Measurements from ENCODE around the gene RFTN1. TPM values are rescaled to one million over a fixed set of nuclear protein-coding genes. Genes with fewer than 3 reads are reported as not detected.

The RFTN1 gene
- total RNA-seq, 2 experiments from 2014 or later, result 111 to 114 TPM

GRCh38 chr3:16331319-16331883, 182.1 kb downstream of the RFTN1 start:
- ChIA-PET CTCF (no interaction called here), POLR2A (no interaction called here)

GRCh38 chr3:16330351-16330750, 183.1 kb downstream of the RFTN1 start:
- CTCF ChIA-PET, result no interaction called here

DNA sequence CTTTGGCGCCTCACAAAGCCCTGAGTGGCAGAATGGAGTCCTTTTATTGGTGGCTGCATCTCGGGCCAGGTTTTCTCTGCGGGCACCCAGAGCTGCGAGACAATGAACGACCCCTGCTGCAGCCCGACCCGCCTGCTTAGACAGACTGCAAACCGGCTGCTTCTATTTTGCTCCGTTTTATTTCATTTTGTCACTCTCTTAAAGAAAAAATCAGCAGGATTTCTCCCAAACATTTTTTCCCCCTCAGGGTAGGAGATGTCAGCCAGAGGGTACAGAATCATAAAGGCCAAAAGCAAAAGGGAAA, 183.7 kb downstream of the RFTN1 start:
- CTCF ChIA-PET, result no interaction called here
- POLR2A ChIA-PET, result no interaction called here

More at GRCh38 chr3:16330351-16330750, 183.1 kb downstream of the RFTN1 start:
- POLR2A ChIA-PET, result no interaction called here

DNA sequence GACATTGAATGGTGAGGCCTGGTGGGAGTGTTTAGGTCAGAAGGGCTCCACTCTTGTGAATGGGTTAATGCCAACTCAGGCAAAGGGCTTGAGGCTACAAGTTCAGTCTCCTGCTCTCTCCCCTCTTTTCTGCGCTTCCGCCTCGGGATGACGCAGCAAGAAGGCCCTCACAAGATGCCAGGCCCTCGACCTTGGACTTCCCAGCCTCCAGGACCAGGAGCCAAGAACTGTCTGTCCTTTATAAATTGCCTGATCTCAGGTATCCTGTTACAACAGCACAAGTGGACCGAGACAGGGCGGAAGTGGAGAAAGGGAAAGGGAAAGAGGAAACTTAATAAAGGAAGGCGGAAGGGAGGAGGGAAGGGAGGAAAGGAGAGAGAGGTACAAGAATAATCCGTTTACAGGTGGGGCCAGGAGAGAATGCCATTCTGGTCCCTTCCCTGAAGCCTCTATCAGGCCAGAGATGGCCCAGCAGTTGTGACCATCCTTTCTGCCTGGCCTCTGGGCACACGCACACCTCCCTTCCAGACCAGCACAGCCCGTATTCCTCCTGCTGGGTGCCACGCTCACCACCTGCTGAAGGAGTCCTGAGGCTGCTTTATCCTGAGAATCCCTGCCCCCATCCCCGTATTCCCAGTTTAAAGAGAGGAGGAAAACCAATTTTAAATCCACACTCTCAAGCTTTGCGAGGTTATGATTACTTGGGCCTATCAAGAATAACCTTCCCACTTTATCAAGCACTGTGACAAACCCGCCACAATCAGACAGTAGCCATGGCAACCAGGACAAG, 184.3 kb downstream of the RFTN1 start:
- ChIA-PET POLR2A (no interaction called here), CTCF (no interaction called here)

- ChIA-PET CTCF (no interaction called here), POLR2A (no interaction called here)
These were observed 185.4 kb downstream of the RFTN1 start for GRCh38 chr3:16328124-16328523.

DNA sequence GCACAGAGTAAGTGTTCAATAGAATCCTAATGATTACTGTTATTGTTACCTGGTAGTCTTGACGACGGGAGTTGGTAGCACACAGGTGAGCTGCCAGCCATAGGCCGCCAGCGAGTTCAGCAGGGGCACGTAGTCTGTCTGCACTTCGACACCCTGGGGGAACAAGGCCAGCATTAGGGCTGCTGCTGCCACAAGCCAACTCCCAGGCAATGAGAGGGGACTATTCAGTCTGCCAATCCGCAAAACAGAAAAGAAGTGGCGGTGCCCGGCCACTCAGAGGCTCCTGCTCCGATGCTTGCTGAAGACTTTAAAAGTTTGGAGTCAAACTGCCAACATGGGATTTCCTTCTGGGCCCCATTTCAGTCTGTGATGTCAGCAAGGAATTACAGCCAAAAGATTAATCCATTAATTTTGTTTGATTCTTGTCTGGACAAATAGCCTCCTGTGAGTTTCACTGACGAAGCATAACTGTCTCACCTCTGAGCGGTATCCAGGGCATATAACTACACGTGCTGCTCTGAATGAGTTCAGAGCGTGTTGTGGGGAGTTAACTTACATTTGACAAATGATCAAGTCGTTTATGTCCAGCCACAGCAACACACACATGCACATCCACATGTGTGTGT, 186.7 kb downstream of the RFTN1 start:
- ChIA-PET CTCF (no interaction called here), POLR2A (no interaction called here)

DNA sequence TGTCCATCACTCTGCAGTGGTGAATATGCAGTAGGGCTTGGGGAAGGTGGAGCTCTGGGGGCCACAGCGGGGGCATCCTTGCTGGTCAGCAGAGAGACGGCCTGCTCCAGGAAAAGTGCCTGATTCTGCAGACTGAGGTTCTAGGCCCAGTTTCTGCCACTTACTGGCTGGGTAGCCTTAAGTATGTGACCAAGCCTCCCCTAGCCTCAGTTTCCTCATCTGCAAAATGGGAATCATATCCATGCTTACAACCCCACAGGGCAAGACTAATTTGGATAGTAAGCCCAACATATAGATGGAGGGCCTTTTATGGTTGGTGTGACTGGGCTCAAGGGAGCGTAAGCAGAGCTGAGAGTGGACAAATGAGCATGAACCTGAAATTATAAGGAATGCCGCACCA, 187.6 kb downstream of the RFTN1 start:
- ChIA-PET CTCF (no interaction called here), POLR2A (no interaction called here)

GRCh38 chr3:16323737-16324136, 189.8 kb downstream of the RFTN1 start:
- CTCF ChIA-PET, result interaction anchor here (1.0 to 1.1 kb wide), 2 partner anchors 33 to 35 kb away, joined by 3 to 4 read pairs; no protein-coding TSS in a partner anchor
- POLR2A ChIA-PET, result no interaction called here

GRCh38 chr3:16322189-16322588, 191.3 kb downstream of the RFTN1 start:
- ChIA-PET POLR2A (no interaction called here), CTCF (interaction anchor here (1.1 to 4.1 kb wide), 2 partner anchors 31 to 34 kb away, joined by 3 to 35 read pairs; no protein-coding TSS in a partner anchor)

GRCh38 chr3:16320711-16321110, 192.8 kb downstream of the RFTN1 start:
- ChIA-PET CTCF (interaction anchor here (1.1 to 4.1 kb wide), 7 partner anchors 9 to 58 kb away, joined by 3 to 35 read pairs (median 6); no protein-coding TSS in a partner anchor), POLR2A (no interaction called here)

- POLR2A ChIA-PET, result no interaction called here
These were observed 193.8 kb downstream of the RFTN1 start for GRCh38 chr3:16319723-16320122.

DNA sequence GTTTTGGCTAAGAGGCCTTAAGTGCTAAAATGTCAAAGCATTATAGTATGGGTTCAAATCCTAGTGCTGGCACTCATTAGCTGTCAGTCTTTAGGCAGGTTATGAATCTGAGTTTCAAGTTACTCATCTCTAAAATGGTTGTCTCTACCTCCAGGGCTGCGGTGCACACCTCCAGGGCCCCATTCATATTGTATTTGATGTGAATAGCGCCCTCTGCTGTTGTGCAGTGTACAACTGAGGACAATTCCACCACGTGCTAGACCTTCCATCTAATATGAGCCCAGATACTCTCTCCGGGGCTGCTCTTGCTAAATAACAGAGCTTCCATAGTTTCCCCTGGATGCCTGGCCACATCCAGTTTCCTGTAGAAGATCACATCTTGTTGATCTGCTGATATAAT, 194.2 kb downstream of the RFTN1 start:
- ChIA-PET POLR2A (no interaction called here), CTCF (interaction anchor here (0.8 to 4.1 kb wide), 19 partner anchors 15 to 281 kb away, joined by 3 to 35 read pairs (median 4); partner anchors contain the start of genes DPH3 and OXNAD1)

More at GRCh38 chr3:16319723-16320122, 193.8 kb downstream of the RFTN1 start:
- CTCF ChIA-PET, result interaction anchor here (0.8 to 4.1 kb wide), 18 partner anchors 15 to 280 kb away, joined by 3 to 35 read pairs (median 4); partner anchors contain the start of genes DPH3 and OXNAD1

- ChIA-PET POLR2A (no interaction called here), CTCF (interaction anchor here (0.6 to 4.1 kb wide), 7 partner anchors 14 to 54 kb away, joined by 4 to 35 read pairs (median 10); partner anchors contain the start of genes DPH3 and OXNAD1)
These were observed 195.3 kb downstream of the RFTN1 start for GRCh38 chr3:16318176-16318575.

DNA sequence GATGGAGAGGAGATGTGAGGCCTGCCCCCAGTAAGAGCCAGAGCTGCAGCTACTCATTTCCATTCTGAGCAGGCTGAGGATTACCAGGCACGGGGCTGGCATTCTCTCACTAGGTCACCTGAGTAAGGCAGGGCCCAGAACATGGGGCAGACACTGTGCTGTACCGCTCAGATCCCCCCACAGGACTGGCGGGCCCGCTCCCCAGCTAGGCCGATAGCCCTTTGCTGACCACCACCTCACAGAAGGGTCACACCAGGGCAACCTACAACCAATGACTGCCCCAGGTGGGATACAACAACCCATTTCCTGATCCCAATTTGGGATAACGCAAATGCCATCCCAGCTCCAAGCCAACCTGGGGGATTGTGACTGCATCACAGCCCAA, 195.9 kb downstream of the RFTN1 start:
- CTCF ChIA-PET, result interaction anchor here (1.3 to 2.6 kb wide), 3 partner anchors 25 to 53 kb away, joined by 4 to 15 read pairs (median 6); partner anchors contain the start of genes DPH3 and OXNAD1
- POLR2A ChIA-PET, result no interaction called here

GRCh38 chr3:16316847-16317560, 196.5 kb downstream of the RFTN1 start:
- ChIA-PET POLR2A (no interaction called here), CTCF (interaction anchor here (1.3 to 1.4 kb wide), 2 partner anchors 24 to 27 kb away, joined by 4 to 6 read pairs; no protein-coding TSS in a partner anchor)

DNA sequence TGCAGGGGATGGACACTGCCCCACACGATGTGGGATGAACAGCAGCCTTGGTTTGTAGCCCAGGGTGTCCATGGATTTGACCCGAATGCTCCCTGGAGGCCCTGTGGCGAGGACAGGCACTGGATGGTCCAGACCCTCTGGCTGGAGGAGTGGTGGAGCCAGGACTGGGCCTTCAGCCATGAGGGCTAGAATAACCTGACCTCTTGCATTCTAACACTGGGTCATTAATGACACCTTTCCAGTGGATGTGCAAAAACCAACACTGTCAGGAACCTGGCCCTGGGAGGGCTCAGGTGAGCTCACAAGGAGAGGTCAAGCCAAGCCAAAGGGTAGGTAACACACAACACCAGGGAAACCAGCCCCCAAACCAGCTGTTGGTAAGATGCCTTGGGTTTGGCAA, 197.1 kb downstream of the RFTN1 start:
- POLR2A ChIA-PET, result no interaction called here
- CTCF ChIA-PET, result no interaction called here

DNA sequence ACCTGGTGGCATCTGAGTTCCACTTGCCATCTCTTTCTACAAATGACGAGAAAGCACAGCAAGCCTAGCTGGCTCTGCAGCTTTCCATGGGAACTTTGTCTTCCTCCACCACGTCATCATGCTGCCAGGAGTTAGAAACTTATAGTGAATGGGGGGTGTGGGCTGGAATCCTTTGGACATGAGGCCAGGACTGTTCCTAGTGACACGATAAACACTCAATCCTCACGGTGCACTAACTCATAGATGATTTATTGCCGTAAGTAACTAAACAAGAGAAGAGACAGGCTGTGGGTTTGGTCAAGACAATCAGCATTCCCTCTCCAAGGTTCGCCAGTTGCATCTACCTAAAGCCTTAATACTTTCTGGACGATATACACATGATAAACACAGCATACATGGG, 197.9 kb downstream of the RFTN1 start:
- ChIA-PET POLR2A (no interaction called here), CTCF (interaction anchor here (1.6 kb wide), 1 partner anchor 14 kb away, joined by 3 read pairs; no protein-coding TSS in a partner anchor)

GRCh38 chr3:16313886-16314645, 199.4 kb downstream of the RFTN1 start:
- ChIA-PET CTCF (interaction anchor here (1.6 to 3.9 kb wide), 3 partner anchors 12 to 23 kb away, joined by 3 to 17 read pairs (median 5); no protein-coding TSS in a partner anchor), POLR2A (interaction anchor here (0.6 to 1.7 kb wide), 3 partner anchors 24 to 33 kb away, joined by 3 to 5 read pairs (median 4); no protein-coding TSS in a partner anchor)

DNA sequence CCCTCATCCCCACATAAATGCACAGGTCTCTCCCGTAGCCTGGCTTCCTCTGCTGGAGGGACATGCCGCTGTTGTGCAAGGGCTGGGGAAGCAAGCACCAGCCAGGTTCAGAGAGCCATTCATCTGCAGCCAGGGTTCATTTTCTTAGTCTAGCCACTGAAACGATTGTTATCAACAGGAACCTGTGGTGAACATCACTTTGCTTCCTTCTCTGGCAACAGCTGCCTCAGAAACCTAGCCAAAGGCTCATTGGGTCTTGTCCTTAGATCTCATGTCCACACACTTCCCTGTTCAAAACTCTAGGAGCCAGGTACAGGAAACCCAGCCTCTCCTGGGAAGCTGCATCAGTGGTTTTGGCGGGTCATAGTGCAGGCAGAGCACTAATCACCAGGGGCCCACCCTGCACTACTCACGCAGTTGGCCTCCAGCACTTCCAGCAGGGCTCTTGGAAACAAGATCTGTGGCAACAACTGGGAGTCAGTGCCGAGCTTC, 201.5 kb downstream of the RFTN1 start:
- ChIA-PET CTCF (interaction anchor here (0.9 to 3.9 kb wide), 4 partner anchors 9 to 204 kb away, joined by 3 to 17 read pairs (median 4); partner anchors contain the start of genes DPH3 and OXNAD1), POLR2A (no interaction called here)

All from activated CD8-positive, alpha-beta memory T cell treated with anti-CD3 and anti-CD28 coated beads for 36 hours (primary cell).